Psoas muscle (tissue), 8 donors: ENCODE measurements around the gene LYRM9. TPM values are rescaled to one million over a fixed set of nuclear protein-coding genes. Genes with fewer than 3 reads are reported as not detected.
A peak's percentile ranks its signal among the peaks of the same experiment; 100 is the strongest.
"Not testable (repeated sequence)": the region's sequence is repeated elsewhere in the genome, so short reads cannot be mapped to it uniquely, and the experiment has no call there.

ENCODE experiments used
- ATAC-seq, 4 donors: fragments of 200-7000 bp; cut with Tn5 transposase; one replicate each; pipeline ENCODE4 v1.9.1; 2020; ENCODE audit warnings: moderate library complexity in 3 of 4, mild to moderate bottlenecking in 2 of 4
- DNase-seq, 2 donors: peaks; one replicate each; pipeline ENCODE4 v3.0.0-alpha.2; 2020
- H3K27ac ChIP-seq: fragments of 200-600 bp; one replicate; pipeline ENCODE4 v1.8.0; 2022
- H3K27me3 ChIP-seq, 3 donors: fragments of 200-600 bp in 1 of 3; one replicate each; pipeline versions ENCODE4 v1.6.1 to v1.8.0; 2013 to 2022; ENCODE audit warnings: low read length in 2 of 3, mild to moderate bottlenecking in 2 of 3, moderate library complexity in 1 of 3; ENCODE audit not compliant: insufficient read depth in 3 of 3
- H3K36me3 ChIP-seq, 2 donors: fragments of 200-600 bp in 1 of 2; one replicate each; pipeline versions ENCODE4 v1.6.1 to v1.8.0; 2013 to 2022; ENCODE audit warnings: low read depth in 1 of 2, mild to moderate bottlenecking in 1 of 2, moderate library complexity in 1 of 2; ENCODE audit not compliant: insufficient read depth in 1 of 2
- H3K4me1 ChIP-seq: fragments of 200-600 bp; one replicate; pipeline ENCODE4 v1.8.0; 2022
- H3K4me3 ChIP-seq: fragments of 200-600 bp; one replicate; pipeline ENCODE4 v1.8.0; 2022; ENCODE audit warnings: mild to moderate bottlenecking
- H3K9me3 ChIP-seq: fragments of 200-600 bp; one replicate; pipeline ENCODE4 v1.8.0; 2022
- CTCF ChIP-seq: fragments of 200-600 bp; IDR thresholded peaks from one replicate; pipeline ENCODE4 v1.8.0; 2022; ENCODE audit warnings: antibody characterized with exemption
- WGBS, 3 donors: extraction: QIAGEN DNeasy Blood & Tissue Kit; methylation state at CpG; one replicate each; pipeline versions ENCODE4 v1.1.6 to v1.1.7; 2013; 5-methylcytosine and 5-hydroxymethylcytosine counted together
- intact Hi-C, 2 donors: fragments of 100-400 bp; cut with DNase I; formaldehyde crosslinking; loops; one replicate each; pipeline versions ENCODE4 v1.11.0 to v1.14.2; 2022
- polyA plus RNA-seq, 3 donors: library from polyadenylated mRNA; stranded (reverse); fragments of 200-250 nt; gene quantifications; one replicate each; pipeline ENCODE4 v1.2.3, GENCODE V29; 2013
- total RNA-seq, 4 donors: library from RNA; stranded (reverse); fragmentation: NEBNext Ultra II Directional in 2 of 4; extraction: Animal tissue kit (Norgen Biotek cat#: 25700) in 2 of 4; gene quantifications; one replicate each; pipeline versions ENCODE4 v1.2.1 to v1.2.4, GENCODE V29; 2021 to 2023
- donor health status: healthy with polysubstance abuse.
- donor health status: DM: no; HTN: no; CAD: no; lungs with moderate emphysema.
- donor health status: Bipolar disorder and iron deficiency.
- donor health status: healthy.
- donor health status: DM: yes; HTN: yes; CAD: no.
- donor health status: DM: no; HTN: no; CAD: no.
- donor health status: DM: no; HTN: no; CAD: no.
- donor health status: DM: yes; HTN: yes; CAD: no.

LYRM9 gene
- total and polyA plus RNA-seq, 7 donors: 4.5 to 11.3 (median 5.8) TPM

- no peaks in the 10 kb centered on the region for H3K27me3 ChIP-seq
- no peak for TF ChIP-seq CTCF
- H3K4me3 ChIP-seq: no peak overlapping the region
- intact Hi-C loops: no loop called here
- DNase-seq: no peak
- no peaks in the 10 kb centered on the region for H3K4me1 ChIP-seq
- no peaks in the 10 kb centered on the region for H3K9me3 ChIP-seq
- H3K36me3 ChIP-seq: no peaks in the 10 kb centered on the region
- ATAC-seq: no peak
- no peak overlapping the region for H3K27ac ChIP-seq
Observed at GRCh38 chr17:27832831-27833230, 60.3 kb downstream of the LYRM9 start.

- H3K4me3 ChIP-seq, H3K27me3 ChIP-seq, intact Hi-C loops, H3K9me3 ChIP-seq, H3K36me3 ChIP-seq, H3K27ac ChIP-seq, DNase-seq, H3K4me1 ChIP-seq: not testable (repeated sequence)
- WGBS, 3 donors: 7 to 32% (median 15%) methylated on average over 1 of the region's 1 CpG
- ATAC-seq: peak in 1 of 4 donors; percentile 37
Observed at GRCh38 chr17:27829888-27830287, 63.3 kb downstream of the LYRM9 start.

- DNase-seq, H3K4me3 ChIP-seq, H3K36me3 ChIP-seq, ATAC-seq, H3K27me3 ChIP-seq, H3K9me3 ChIP-seq, intact Hi-C loops, H3K4me1 ChIP-seq, H3K27ac ChIP-seq: not testable (repeated sequence)
- WGBS, 3 donors: no CpG with 5 or more reads among the region's 2 CpGs
Observed at GRCh38 chr17:27829143-27829711, 63.9 kb downstream of the LYRM9 start.

Other genes with a start within 250 kb of the LYRM9 start
- under 1 TPM; 0.06 to 0.79 (median 0.29) TPM for gene NOS2, start 92.8 kb downstream of the LYRM9 start, total RNA-seq
- gene NOS2, start 92.8 kb downstream of the LYRM9 start, polyA plus RNA-seq: under 1 TPM; 0.09 to 0.14 (median 0.09) TPM
- gene NLK, start 149.3 kb upstream of the LYRM9 start, total RNA-seq: 10 to 100 TPM in 2 of 4 donors, 1 to 10 TPM in 2; 8.1 to 13.0 (median 9.9) TPM
- 1 to 10 TPM; 4.0 to 6.4 (median 4.5) TPM for gene NLK, start 149.3 kb upstream of the LYRM9 start, polyA plus RNA-seq